Ascending aorta (tissue), 2 donors: Measurements from ENCODE around the gene RSPO1. TPM values are rescaled to one million over a fixed set of nuclear protein-coding genes. Genes with fewer than 3 reads are reported as not detected.

ENCODE experiments used
- DNase-seq, 2 donors: peaks; one replicate each; pipeline ENCODE4 v3.0.0-alpha.2; 2019; ENCODE audit warnings: low spot score in 2 of 2
- H3K27ac ChIP-seq, 2 donors: fragments of 200-600 bp; sonication (generic); one replicate each; pipeline ENCODE4 v1.5.1; 2016 to 2017; ENCODE audit warnings: mild to moderate bottlenecking in 1 of 2
- H3K27me3 ChIP-seq: fragments of 200-600 bp; sonication (generic); one replicate; pipeline ENCODE4 v1.5.1; 2017
- H3K36me3 ChIP-seq, 2 donors: fragments of 200-600 bp; sonication (generic); one replicate each; pipeline ENCODE4 v1.5.1; 2016
- H3K4me1 ChIP-seq, 2 donors: fragments of 200-600 bp; sonication (generic); one replicate each; pipeline ENCODE4 v1.5.1; 2016 to 2017; ENCODE audit warnings: mild to moderate bottlenecking in 1 of 2
- H3K4me3 ChIP-seq, 2 donors: fragments of 200-600 bp; sonication (generic); one replicate each; pipeline ENCODE4 v1.5.1; 2016 to 2017; ENCODE audit warnings: mild to moderate bottlenecking in 1 of 2
- H3K9me3 ChIP-seq, 2 donors: fragments of 200-600 bp; sonication (generic); one replicate each; pipeline ENCODE4 v1.5.1; 2016
- CTCF ChIP-seq, 3 experiments: fragments of 200-600 bp in 2 of 3; fragments of 450-650 bp in 1 of 3; sonication (generic) in 2 of 3; IDR thresholded peaks; one replicate each; pipeline ENCODE4 v1.5.1; 2016 to 2019; ENCODE audit warnings: antibody characterized with exemption in 3 of 3, mild to moderate bottlenecking in 1 of 3, moderate library complexity in 1 of 3
- intact Hi-C: fragments of 100-400 bp; cut with DNase I; formaldehyde crosslinking; loops from one replicate; pipeline ENCODE4 v1.15.1; 2023
- total RNA-seq: library from RNA; depleted of rRNA; stranded (reverse); fragments of >200 nt; gene quantifications from one replicate; pipeline ENCODE4 v1.1.0, GENCODE V29; 2016

Gene RSPO1
- total RNA-seq, 1 donor from 2014 or later, result not detected

GRCh38 chr1:37670133-37670532 lies 35.4 kb upstream of the RSPO1 start:
- Histone ChIP-seq H3K36me3 (no peaks in the 10 kb centered on the region), H3K27ac (no peak overlapping the region), H3K9me3 (no peaks in the 10 kb centered on the region), H3K4me3 (no peak overlapping the region), H3K4me1 (no peaks in the 10 kb centered on the region), H3K27me3 (no peaks in the 10 kb centered on the region)
- intact Hi-C loops, result loop anchor here (5.0 kb wide), 1 partner anchor 38 kb away; the partner anchor contains the start of gene RSPO1
- DNase-seq, result no peak
- no peak for TF ChIP-seq CTCF (IDR thresholded peaks at IDR 0.05)

GRCh38 chr1:37667023-37667671 lies 32.5 kb upstream of the RSPO1 start:
- Histone ChIP-seq H3K36me3 (no peaks in the 10 kb centered on the region), H3K4me3 (no peak overlapping the region), H3K9me3 (no peaks in the 10 kb centered on the region), H3K4me1 (no peaks in the 10 kb centered on the region), H3K27me3 (no peaks in the 10 kb centered on the region), H3K27ac (no peak overlapping the region)
- no peak for TF ChIP-seq CTCF (IDR thresholded peaks at IDR 0.05)
- intact Hi-C loops, result no loop called here
- DNase-seq, result no peak

DNA sequence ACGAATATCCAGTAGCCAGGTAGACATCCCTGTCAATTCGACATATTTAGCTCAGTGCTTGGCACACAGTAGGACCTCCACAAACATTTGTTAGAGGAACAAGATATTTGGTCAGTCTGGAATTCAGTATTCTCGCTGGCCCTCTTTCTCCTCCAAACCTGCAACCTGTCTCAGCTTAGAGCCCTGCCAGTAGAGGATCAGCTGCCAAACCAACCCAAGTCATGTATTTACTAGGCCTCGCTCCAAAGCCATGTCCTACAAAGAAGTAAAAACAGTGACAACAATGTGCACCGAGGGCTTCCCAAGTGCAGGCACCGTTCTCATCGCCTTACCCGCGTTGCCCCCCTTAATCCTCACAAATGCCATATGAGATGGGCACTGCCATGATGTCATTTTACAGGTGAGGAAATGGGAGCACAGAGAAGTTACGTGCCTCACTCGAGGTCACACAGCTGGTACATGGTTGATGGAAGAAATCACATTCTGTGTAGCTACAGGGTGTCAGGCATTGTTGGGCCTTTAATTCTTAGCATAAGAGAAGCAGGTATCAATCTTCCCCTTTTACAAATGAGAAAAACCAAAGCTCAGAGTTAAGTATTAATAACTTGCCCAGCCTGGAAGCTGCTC lies 31.7 kb upstream of the RSPO1 start:
- H3K4me1 ChIP-seq, result no peaks in the 10 kb centered on the region
- H3K27ac ChIP-seq, result no peak overlapping the region
- H3K36me3 ChIP-seq, result no peaks in the 10 kb centered on the region
- TF ChIP-seq CTCF (IDR thresholded peaks at IDR 0.05), result no peak
- intact Hi-C loops, result no loop called here
- H3K9me3 ChIP-seq, result no peaks in the 10 kb centered on the region
- H3K4me3 ChIP-seq, result no peak overlapping the region
- no peaks in the 10 kb centered on the region for H3K27me3 ChIP-seq
- DNase-seq, result no peak

- H3K27ac ChIP-seq, result no peak overlapping the region
- H3K36me3 ChIP-seq, result no peaks in the 10 kb centered on the region
- intact Hi-C loops, result no loop called here
These were observed 28.8 kb upstream of the RSPO1 start for GRCh38 chr1:37663426-37664000.

DNA sequence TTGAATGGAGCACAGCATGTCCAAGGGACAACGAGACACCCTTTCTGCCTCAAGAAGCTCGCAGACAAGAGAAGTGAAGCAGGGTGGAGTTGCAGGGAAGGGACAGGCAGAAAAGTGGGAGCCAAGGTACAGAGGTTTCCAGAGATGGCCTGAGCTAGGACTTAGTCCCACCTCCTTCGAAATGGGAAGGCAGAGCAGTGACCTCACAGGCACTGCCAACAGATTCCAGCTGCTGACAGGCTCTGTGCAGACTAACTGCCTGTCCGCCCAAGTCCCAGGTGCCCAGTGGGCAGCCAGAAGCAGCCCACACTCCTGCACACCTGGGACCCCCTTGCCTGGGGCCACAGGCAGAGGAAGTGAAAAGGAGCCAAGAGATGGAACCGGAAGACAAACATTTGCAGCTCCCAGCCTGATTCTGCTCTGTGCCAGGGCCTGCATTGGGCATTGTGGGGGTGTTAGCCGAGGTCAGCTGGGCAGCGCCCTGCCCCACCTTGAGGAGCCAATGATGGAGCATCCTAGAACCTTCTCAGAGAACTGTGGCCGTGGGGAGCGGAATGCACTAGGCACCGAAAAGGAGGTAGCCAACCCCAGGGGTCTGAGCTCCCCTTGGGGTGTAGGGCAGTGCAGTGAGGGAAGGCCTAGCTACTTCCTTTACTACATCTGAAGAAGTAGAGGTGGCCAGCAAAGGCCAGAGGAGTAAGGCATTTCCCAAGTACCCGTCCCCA lies 27.5 kb upstream of the RSPO1 start:
- H3K27me3 ChIP-seq, result no peaks in the 10 kb centered on the region
- no peak for TF ChIP-seq CTCF (IDR thresholded peaks at IDR 0.05)
- intact Hi-C loops, result no loop called here

More at GRCh38 chr1:37663426-37664000, 28.8 kb upstream of the RSPO1 start:
- no peaks in the 10 kb centered on the region for H3K27me3 ChIP-seq
- no peak overlapping the region for H3K4me3 ChIP-seq
- no peaks in the 10 kb centered on the region for H3K4me1 ChIP-seq
- H3K9me3 ChIP-seq, result no peaks in the 10 kb centered on the region
- DNase-seq, result no peak
- no peak for TF ChIP-seq CTCF (IDR thresholded peaks at IDR 0.05)

More for the DNA sequence above, 27.5 kb upstream of the RSPO1 start:
- Histone ChIP-seq H3K9me3 (no peaks in the 10 kb centered on the region), H3K4me1 (no peaks in the 10 kb centered on the region), H3K36me3 (no peaks in the 10 kb centered on the region), H3K27ac (no peak overlapping the region), H3K4me3 (no peak overlapping the region)
- DNase-seq, result no peak
